ENCODE measurements around the gene RANBP1. TPM values are rescaled to one million over a fixed set of nuclear protein-coding genes. Genes with fewer than 3 reads are reported as not detected.

Gene RANBP1
- total and polyA plus RNA-seq, 7 donors: 32.2 to 161 (median 52.1) TPM

GRCh38 chr22:20142711-20143621 is 27.1 kb downstream of the RANBP1 start:
- TF ChIP-seq CTCF (IDR thresholded peaks at IDR 0.05): no peak
- Histone ChIP-seq H3K27me3 (ENCODE audit: insufficient read depth in 3 of 3, low read length in 2 of 3) (no peaks in the 10 kb centered on the region), H3K27ac (no peak overlapping the region), H3K4me3 (no peak overlapping the region), H3K4me1 (peaks cover 4% of the 10 kb centered on the region), H3K36me3 (ENCODE audit: insufficient read depth in 1 of 2, low read depth in 1 of 2) (peaks cover 0 to 28% of the 10 kb centered on the region in 2 donors), H3K9me3 (no peaks in the 10 kb centered on the region)
- 94 to 95% (median 94%) methylated on average over 54 to 65 of the region's 65 CpGs for WGBS, 3 donors
- DNase-seq (no peak), ATAC-seq (no peak)
- intact Hi-C loops (cut with DNase I): no loop called here

- intact Hi-C loops (cut with DNase I): no loop called here
- WGBS, 3 donors: 82 to 83% (median 83%) methylated on average over 19 of the region's 19 CpGs
- no peak for ATAC-seq
- TF ChIP-seq CTCF (IDR thresholded peaks at IDR 0.05): no peak
- H3K27ac ChIP-seq: no peak overlapping the region
- DNase-seq: no peak
- no peaks in the 10 kb centered on the region for H3K9me3 ChIP-seq
- no peaks in the 10 kb centered on the region for H3K27me3 ChIP-seq (ENCODE audit: insufficient read depth in 3 of 3, low read length in 2 of 3)
- peaks cover 0 to 28% of the 10 kb centered on the region in 2 donors for H3K36me3 ChIP-seq (ENCODE audit: insufficient read depth in 1 of 2, low read depth in 1 of 2)
- no peaks in the 10 kb centered on the region for H3K4me1 ChIP-seq
- H3K4me3 ChIP-seq: no peak overlapping the region
Observed at GRCh38 chr22:20143883-20144665, 28.2 kb downstream of the RANBP1 start.

DNA sequence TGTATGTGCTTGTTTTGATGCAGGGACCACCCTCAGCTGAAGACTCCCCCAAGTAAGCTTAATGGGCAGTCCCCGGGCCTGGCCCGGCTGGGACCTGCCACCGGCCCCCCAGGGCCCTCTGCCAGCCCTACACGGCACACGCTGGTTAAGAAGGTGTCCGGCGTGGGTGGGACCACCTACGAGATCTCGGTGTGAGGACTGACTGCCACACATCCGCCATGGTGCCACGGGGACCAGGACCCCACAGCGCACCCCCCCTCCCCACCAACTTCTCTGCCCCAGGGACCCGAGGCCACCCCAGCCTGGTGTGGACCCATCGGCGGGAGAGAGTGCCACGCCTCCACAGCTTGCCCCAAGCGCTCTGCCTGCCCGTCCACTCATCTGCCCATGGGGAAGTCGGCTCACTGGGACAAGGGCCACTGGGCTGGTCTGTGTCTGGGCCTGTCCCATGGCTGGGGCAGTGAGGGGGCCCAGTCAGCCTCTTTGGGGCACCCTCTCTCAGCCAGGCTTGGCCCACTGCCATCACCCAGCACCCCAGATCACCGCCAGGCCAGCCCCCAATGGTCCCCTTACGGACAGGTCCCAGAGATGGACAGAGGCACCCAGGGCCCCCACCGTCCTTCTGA is 29.4 kb downstream of the RANBP1 start:
- WGBS, 3 donors: 88 to 92% (median 90%) methylated on average over 19 to 22 of the region's 22 CpGs
- H3K9me3 ChIP-seq: no peaks in the 10 kb centered on the region
- TF ChIP-seq CTCF (IDR thresholded peaks at IDR 0.05): no peak
- intact Hi-C loops (cut with DNase I): no loop called here
- peaks cover 0 to 24% of the 10 kb centered on the region in 2 donors for H3K36me3 ChIP-seq (ENCODE audit: insufficient read depth in 1 of 2, low read depth in 1 of 2)
- ATAC-seq: no peak
- no peaks in the 10 kb centered on the region for H3K4me1 ChIP-seq
- no peak for DNase-seq
- no peak overlapping the region for H3K4me3 ChIP-seq
- no peak overlapping the region for H3K27ac ChIP-seq
- no peaks in the 10 kb centered on the region for H3K27me3 ChIP-seq (ENCODE audit: insufficient read depth in 3 of 3, low read length in 2 of 3)

- ATAC-seq: no peak
- DNase-seq: no peak
- Histone ChIP-seq H3K4me3 (no peak overlapping the region), H3K4me1 (no peaks in the 10 kb centered on the region), H3K27me3 (ENCODE audit: insufficient read depth in 3 of 3, low read length in 2 of 3) (no peaks in the 10 kb centered on the region), H3K36me3 (ENCODE audit: insufficient read depth in 1 of 2, low read depth in 1 of 2) (peaks cover 0 to 20% of the 10 kb centered on the region in 2 donors), H3K9me3 (no peaks in the 10 kb centered on the region), H3K27ac (no peak overlapping the region)
- 79 to 85% (median 84%) methylated on average over 21 of the region's 21 CpGs for WGBS, 3 donors
- no peak for TF ChIP-seq CTCF (IDR thresholded peaks at IDR 0.05)
- intact Hi-C loops (cut with DNase I): no loop called here
Observed at GRCh38 chr22:20145832-20146223, 29.9 kb downstream of the RANBP1 start.

Data from psoas muscle (tissue), 8 donors.